Measurements from ENCODE around the gene SPPL3.
A peak's percentile ranks its signal among the peaks of the same experiment; 100 is the strongest.

SPPL3 gene

GRCh38 chr12:120854804-120855203 lies 49.4 kb downstream of the SPPL3 start:
- DNase-seq (ENCODE audit: low read depth): no peak
- H3K4me3 ChIP-seq (ENCODE audit: low read length): no peak overlapping the region
- no peak for TF ChIP-seq CTCF (conservative IDR thresholded peaks at IDR 0.05; ENCODE audit: low read length)

GRCh38 chr12:120853188-120853587 lies 51.0 kb downstream of the SPPL3 start:
- no peak for TF ChIP-seq CTCF (conservative IDR thresholded peaks at IDR 0.05; ENCODE audit: low read length)
- peak; percentile 21 for DNase-seq (ENCODE audit: low read depth)
- no peak overlapping the region for H3K4me3 ChIP-seq (ENCODE audit: low read length)

- H3K4me3 ChIP-seq (ENCODE audit: low read length): no peak overlapping the region
- no peak for DNase-seq (ENCODE audit: low read depth)
- no peak for TF ChIP-seq CTCF (conservative IDR thresholded peaks at IDR 0.05; ENCODE audit: low read length)
Observed at GRCh38 chr12:120851944-120852343, 52.2 kb downstream of the SPPL3 start.

GRCh38 chr12:120851444-120851843 lies 52.7 kb downstream of the SPPL3 start:
- no peak for DNase-seq (ENCODE audit: low read depth)
- H3K4me3 ChIP-seq (ENCODE audit: low read length): no peak overlapping the region
- no peak for TF ChIP-seq CTCF (conservative IDR thresholded peaks at IDR 0.05; ENCODE audit: low read length)

- TF ChIP-seq CTCF (conservative IDR thresholded peaks at IDR 0.05; ENCODE audit: low read length): no peak
- DNase-seq (ENCODE audit: low read depth): no peak
- H3K4me3 ChIP-seq (ENCODE audit: low read length): no peak overlapping the region
Observed at GRCh38 chr12:120849765-120850164, 54.4 kb downstream of the SPPL3 start.

- DNase-seq (ENCODE audit: low read depth): no peak
- no peak overlapping the region for H3K4me3 ChIP-seq (ENCODE audit: low read length)
- TF ChIP-seq CTCF (conservative IDR thresholded peaks at IDR 0.05; ENCODE audit: low read length): no peak
Observed at GRCh38 chr12:120847814-120848213, 56.3 kb downstream of the SPPL3 start.

GRCh38 chr12:120847392-120847791 lies 56.8 kb downstream of the SPPL3 start:
- TF ChIP-seq CTCF (conservative IDR thresholded peaks at IDR 0.05; ENCODE audit: low read length): no peak
- no peak for DNase-seq (ENCODE audit: low read depth)
- no peak overlapping the region for H3K4me3 ChIP-seq (ENCODE audit: low read length)

Data from AG10803 (cell line).